Lower leg skin (tissue), 4 donors: Measurements from ENCODE around the gene UTP15. TPM values are rescaled to one million over a fixed set of nuclear protein-coding genes. Genes with fewer than 3 reads are reported as not detected.
A peak's percentile ranks its signal among the peaks of the same experiment; 100 is the strongest.

ENCODE experiments used
- DNase-seq, 2 donors: peaks; one replicate each; pipeline ENCODE4 v3.0.0-alpha.2; 2019; ENCODE audit warnings: low spot score in 2 of 2
- H3K4me3 ChIP-seq: fragments of 200-600 bp; sonication (generic); 2 replicates; pipeline ENCODE4 v1.5.1; 2017; ENCODE audit warnings: mild to moderate bottlenecking, low read depth; ENCODE audit not compliant: poor library complexity, severe bottlenecking
- POLR2A ChIP-seq, 2 donors: fragments of 450-650 bp; IDR thresholded peaks; one replicate each; pipeline ENCODE4 v1.6.1; 2016 to 2017; ENCODE audit warnings: antibody characterized with exemption in 2 of 2, mild to moderate bottlenecking in 1 of 2, moderate library complexity in 1 of 2
- WGBS, 2 donors: methylation state at CpG; one replicate each; pipeline ENCODE4 v1.1.5; 2018; 5-methylcytosine and 5-hydroxymethylcytosine counted together
- intact Hi-C: fragments of 100-400 bp; cut with DNase I; formaldehyde crosslinking; loops from one replicate; pipeline ENCODE4 v1.15.0; 2023; ENCODE audit warnings: low total_unique reads
- total RNA-seq, 4 donors: library from RNA; depleted of rRNA; stranded (reverse); fragments of >200 nt; gene quantifications; one replicate each; pipeline ENCODE4 v1.1.0, GENCODE V29; 2016
- TF ChIP-seq, protein P1 (sequence below), 3 donors: fragments of 450-650 bp; IDR thresholded peaks; one replicate each; pipeline ENCODE4 v1.5.1; 2016; ENCODE audit warnings: antibody characterized with exemption in 3 of 3, mild to moderate bottlenecking in 3 of 3, moderate library complexity in 2 of 3

The UTP15 gene
- total RNA-seq, result 10 to 100 TPM; 13.0 to 37.1 (median 15.4) TPM

DNA sequence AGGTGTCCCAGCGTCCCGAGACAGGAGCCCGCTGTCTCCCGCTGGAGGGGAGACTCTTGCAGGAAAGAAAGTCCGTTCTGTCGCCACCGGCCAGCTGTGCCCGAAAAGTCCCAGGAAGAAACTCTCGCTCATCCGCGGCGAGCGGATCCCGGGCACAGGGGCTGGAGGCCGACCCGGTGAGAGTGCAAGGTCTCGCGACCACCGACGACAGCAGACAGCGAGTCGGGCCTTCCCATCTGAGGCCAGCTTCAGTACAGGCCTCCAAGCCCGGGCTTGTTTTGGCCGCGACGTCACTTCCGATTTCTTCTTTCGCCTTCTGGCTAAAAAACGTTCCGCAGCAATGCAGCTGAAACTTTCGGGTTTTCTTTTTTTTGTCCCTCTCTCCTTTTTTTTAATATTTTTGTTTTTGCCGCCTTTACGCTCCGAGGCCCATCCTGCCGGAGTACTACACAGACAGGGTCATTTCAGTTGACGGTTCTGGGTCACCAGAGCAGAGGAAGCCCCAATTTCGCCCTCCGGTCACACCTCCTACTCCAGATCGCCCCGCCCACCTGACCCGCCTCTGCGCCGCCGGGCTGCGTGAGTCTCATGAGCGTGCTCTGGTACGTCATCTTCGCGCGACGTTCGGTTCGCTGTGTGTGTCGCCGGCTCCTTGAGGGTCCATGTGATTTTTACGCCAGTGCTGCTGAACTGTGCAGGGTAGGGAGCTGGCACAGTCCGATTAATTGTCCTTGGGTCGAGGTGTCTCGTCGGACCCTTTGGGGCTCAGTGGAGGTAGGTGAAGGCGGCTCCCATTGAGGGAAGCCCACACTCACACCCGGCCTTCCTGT, at the start of gene UTP15, which contains the start of gene ANKRA2:
UTP15 (plus strand) TSS at position 605 of the 830 bp plus-strand sequence. CDS start 1,602 bp downstream, outside the sequence.
ANKRA2 (minus strand) TSS at position 501 of the 830 bp plus-strand sequence. CDS start 2,758 bp downstream, outside the sequence.
- peak; percentile 99 to 100 for DNase-seq
- WGBS, 2 donors, result 0 to 1% methylated on average over 58 to 62 of the region's 62 CpGs
- H3K4me3 ChIP-seq, result peak within 1 kb of the TSS; percentile 68
- intact Hi-C loops, result no loop called here
- TF ChIP-seq, protein P1, sequence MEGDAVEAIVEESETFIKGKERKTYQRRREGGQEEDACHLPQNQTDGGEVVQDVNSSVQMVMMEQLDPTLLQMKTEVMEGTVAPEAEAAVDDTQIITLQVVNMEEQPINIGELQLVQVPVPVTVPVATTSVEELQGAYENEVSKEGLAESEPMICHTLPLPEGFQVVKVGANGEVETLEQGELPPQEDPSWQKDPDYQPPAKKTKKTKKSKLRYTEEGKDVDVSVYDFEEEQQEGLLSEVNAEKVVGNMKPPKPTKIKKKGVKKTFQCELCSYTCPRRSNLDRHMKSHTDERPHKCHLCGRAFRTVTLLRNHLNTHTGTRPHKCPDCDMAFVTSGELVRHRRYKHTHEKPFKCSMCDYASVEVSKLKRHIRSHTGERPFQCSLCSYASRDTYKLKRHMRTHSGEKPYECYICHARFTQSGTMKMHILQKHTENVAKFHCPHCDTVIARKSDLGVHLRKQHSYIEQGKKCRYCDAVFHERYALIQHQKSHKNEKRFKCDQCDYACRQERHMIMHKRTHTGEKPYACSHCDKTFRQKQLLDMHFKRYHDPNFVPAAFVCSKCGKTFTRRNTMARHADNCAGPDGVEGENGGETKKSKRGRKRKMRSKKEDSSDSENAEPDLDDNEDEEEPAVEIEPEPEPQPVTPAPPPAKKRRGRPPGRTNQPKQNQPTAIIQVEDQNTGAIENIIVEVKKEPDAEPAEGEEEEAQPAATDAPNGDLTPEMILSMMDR (IDR thresholded peaks at IDR 0.05), result no peak
- peak in 1 of 2 donors; percentile 29 for TF ChIP-seq POLR2A (IDR thresholded peaks at IDR 0.05)

DNA sequence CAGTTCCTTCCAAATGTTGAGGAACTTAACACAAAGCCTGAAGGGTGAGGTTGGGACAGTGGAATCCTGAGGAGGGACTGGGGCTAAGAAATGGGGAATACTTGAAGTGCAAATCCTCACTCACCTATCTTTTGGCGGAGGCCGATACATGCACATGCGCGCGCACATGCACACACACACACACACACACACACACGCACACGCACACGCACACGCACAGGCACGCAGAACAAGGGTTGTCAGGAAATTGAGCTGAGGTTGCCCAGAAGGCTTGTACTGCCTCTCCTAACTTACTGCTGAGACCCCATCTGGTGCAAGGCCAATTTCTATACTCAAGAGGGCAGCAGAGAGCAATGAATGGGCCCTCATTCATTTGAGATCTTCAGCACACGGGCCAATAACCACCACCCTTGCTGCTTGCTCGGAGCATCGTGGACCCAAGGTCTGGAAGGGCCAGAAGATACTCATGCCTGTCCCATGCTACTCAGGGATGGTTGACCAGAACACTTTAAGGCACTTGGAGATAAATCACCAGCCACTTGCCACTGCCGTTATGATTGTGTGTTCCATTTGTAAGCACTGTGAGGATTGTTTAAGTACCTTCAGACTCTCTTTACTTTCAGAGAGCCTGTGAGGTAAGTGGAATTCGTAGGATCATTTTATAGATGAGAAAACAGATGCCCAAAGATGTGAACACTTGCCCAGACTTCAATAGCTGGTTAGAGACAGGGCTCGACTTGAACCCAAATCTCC, 45.8 kb upstream of the UTP15 start:
- intact Hi-C loops, result no loop called here
- DNase-seq, result peak in 1 of 2 donors; percentile 68
- H3K4me3 ChIP-seq, result no peak overlapping the region
- TF ChIP-seq POLR2A (IDR thresholded peaks at IDR 0.05), result no peak
- TF ChIP-seq, protein P1 (IDR thresholded peaks at IDR 0.05), result peak in 1 of 3 donors; percentile 23
- 15 to 16% methylated on average over 16 of the region's 16 CpGs for WGBS, 2 donors

DNA sequence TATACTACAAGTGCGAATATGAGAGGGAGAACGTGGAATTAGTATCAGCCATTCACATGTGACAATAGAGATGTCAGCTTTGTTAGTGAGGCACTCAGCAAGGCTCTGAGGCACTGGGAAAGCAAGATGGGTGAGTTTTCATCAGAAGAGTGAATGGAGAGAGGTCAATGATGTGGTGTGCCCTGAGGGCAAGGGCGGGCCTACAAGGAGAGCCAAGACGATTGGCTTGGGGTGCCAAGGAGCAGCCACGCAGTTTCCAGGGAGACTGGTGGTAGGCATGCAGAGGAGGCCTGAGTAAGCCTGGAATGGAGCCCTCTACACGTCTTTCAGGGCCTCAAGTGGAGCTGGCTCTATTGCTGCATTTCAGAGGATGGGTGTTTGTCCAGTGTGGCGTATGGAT, 42.6 kb upstream of the UTP15 start:
- 64 to 70% methylated on average over 7 of the region's 7 CpGs for WGBS, 2 donors
- DNase-seq, result no peak
- intact Hi-C loops, result no loop called here

GRCh38 chr5:73523861-73524260, 41.7 kb upstream of the UTP15 start:
- no peak for TF ChIP-seq POLR2A (IDR thresholded peaks at IDR 0.05)
- TF ChIP-seq, protein P1 (IDR thresholded peaks at IDR 0.05), result no peak
- WGBS, 2 donors, result 87 to 95% methylated on average over 1 of the region's 1 CpG
- no peak overlapping the region for H3K4me3 ChIP-seq
- intact Hi-C loops, result no loop called here
- DNase-seq, result no peak

More for the DNA sequence above, 42.6 kb upstream of the UTP15 start:
- TF ChIP-seq, protein P1 (IDR thresholded peaks at IDR 0.05), result no peak
- no peak for TF ChIP-seq POLR2A (IDR thresholded peaks at IDR 0.05)
- H3K4me3 ChIP-seq, result no peak overlapping the region

- intact Hi-C loops, result no loop called here
- WGBS, 2 donors, result 71 to 74% methylated on average over 3 of the region's 3 CpGs
- no peak for TF ChIP-seq POLR2A (IDR thresholded peaks at IDR 0.05)
- TF ChIP-seq, protein P1 (IDR thresholded peaks at IDR 0.05), result no peak
- DNase-seq, result no peak
- no peak overlapping the region for H3K4me3 ChIP-seq
Measured at GRCh38 chr5:73525606-73526203, 39.8 kb upstream of the UTP15 start.
